Gastrocnemius medialis (tissue), 4 donors: ENCODE measurements around the gene TMEM8B. TPM values are rescaled to one million over a fixed set of nuclear protein-coding genes. Genes with fewer than 3 reads are reported as not detected.

ENCODE experiments used
- ATAC-seq, 2 donors: fragments of 150-250 bp; one replicate each; pipeline ENCODE4 v1.9.1; 2016
- DNase-seq, 2 donors: peaks; one replicate each; pipeline ENCODE4 v3.0.0-alpha.2; 2019
- H3K27ac ChIP-seq, 4 donors: fragments of 200-600 bp; sonication (generic); 1 replicate in 1 of 4; 2 replicates in 3 of 4; pipeline ENCODE4 v1.5.1; 2016 to 2018; ENCODE audit warnings: mild to moderate bottlenecking in 2 of 4, moderate library complexity in 1 of 4
- H3K27me3 ChIP-seq, 3 donors: fragments of 200-600 bp; sonication (generic) in 2 of 3; 1 replicate in 1 of 3; 2 replicates in 2 of 3; pipeline versions ENCODE4 v1.5.1 to v1.6.0; 2016 to 2019; ENCODE audit warnings: mild to moderate bottlenecking in 1 of 3, moderate library complexity in 1 of 3
- H3K36me3 ChIP-seq, 2 donors: fragments of 200-600 bp; sonication (generic) in 1 of 2; one replicate each; pipeline ENCODE4 v1.5.1; 2017 to 2018
- H3K4me1 ChIP-seq, 2 donors: fragments of 200-600 bp; sonication (generic) in 1 of 2; one replicate each; pipeline ENCODE4 v1.5.1; 2016 to 2017; ENCODE audit warnings: mild to moderate bottlenecking in 2 of 2
- H3K4me3 ChIP-seq, 4 donors: fragments of 200-600 bp; sonication (generic) in 3 of 4; 1 replicate in 1 of 4; 2 replicates in 3 of 4; pipeline ENCODE4 v1.5.1; 2016 to 2019; ENCODE audit warnings: mild to moderate bottlenecking in 2 of 4
- H3K9me3 ChIP-seq, 3 donors: fragments of 200-600 bp; sonication (generic) in 2 of 3; 1 replicate in 1 of 3; 2 replicates in 2 of 3; pipeline ENCODE4 v1.5.1; 2016 to 2019
- POLR2A ChIP-seq, 2 donors: fragments of 450-650 bp; IDR thresholded peaks; one replicate each; pipeline ENCODE4 v1.6.1; 2017; ENCODE audit warnings: antibody characterized with exemption in 2 of 2, mild to moderate bottlenecking in 2 of 2, moderate library complexity in 2 of 2
- in situ Hi-C, 4 donors: fragments of 200-750 bp; cut with MboI; loops; one replicate each; pipeline versions ENCODE4 v1.15.0 to v1.8.0; 2017; ENCODE audit warnings: low sequenced_read_pairs in 4 of 4
- intact Hi-C: fragments of 100-400 bp; cut with DNase I; formaldehyde crosslinking; loops from one replicate; pipeline ENCODE4 v1.15.1; 2023; ENCODE audit warnings: low total_unique reads
- total RNA-seq, 4 donors: library from RNA; depleted of rRNA; stranded (reverse); fragments of >200 nt; gene quantifications; one replicate each; pipeline versions ENCODE4 v1.1.0 to v1.2.3, GENCODE V29; 2016
- TF ChIP-seq, protein P1 (sequence below), 5 experiments: fragments of 450-650 bp in 3 of 5; fragments of 200-600 bp in 2 of 5; sonication (generic) in 2 of 5; IDR thresholded peaks in 4 of 5; conservative IDR thresholded peaks in 1 of 5; 1 replicate in 4 of 5; 2 replicates in 1 of 5; pipeline ENCODE4 v1.5.1; 2016 to 2019; ENCODE audit warnings: antibody characterized with exemption in 5 of 5, mild to moderate bottlenecking in 3 of 5, moderate library complexity in 3 of 5

The TMEM8B gene
- total RNA-seq, 4 donors from 2014 or later: 1.9 to 6.4 (median 6.1) TPM

- Histone ChIP-seq H3K4me3 (no peak overlapping the region), H3K4me1 (peaks cover 12 to 13% of the 10 kb centered on the region in 2 donors), H3K36me3 (peaks cover 0 to 7% of the 10 kb centered on the region in 2 donors), H3K9me3 (no peaks in the 10 kb centered on the region), H3K27me3 (no peaks in the 10 kb centered on the region), H3K27ac (no peak overlapping the region)
- in situ Hi-C loops (no loop called here), intact Hi-C loops (no loop called here)
- TF ChIP-seq, protein P1, sequence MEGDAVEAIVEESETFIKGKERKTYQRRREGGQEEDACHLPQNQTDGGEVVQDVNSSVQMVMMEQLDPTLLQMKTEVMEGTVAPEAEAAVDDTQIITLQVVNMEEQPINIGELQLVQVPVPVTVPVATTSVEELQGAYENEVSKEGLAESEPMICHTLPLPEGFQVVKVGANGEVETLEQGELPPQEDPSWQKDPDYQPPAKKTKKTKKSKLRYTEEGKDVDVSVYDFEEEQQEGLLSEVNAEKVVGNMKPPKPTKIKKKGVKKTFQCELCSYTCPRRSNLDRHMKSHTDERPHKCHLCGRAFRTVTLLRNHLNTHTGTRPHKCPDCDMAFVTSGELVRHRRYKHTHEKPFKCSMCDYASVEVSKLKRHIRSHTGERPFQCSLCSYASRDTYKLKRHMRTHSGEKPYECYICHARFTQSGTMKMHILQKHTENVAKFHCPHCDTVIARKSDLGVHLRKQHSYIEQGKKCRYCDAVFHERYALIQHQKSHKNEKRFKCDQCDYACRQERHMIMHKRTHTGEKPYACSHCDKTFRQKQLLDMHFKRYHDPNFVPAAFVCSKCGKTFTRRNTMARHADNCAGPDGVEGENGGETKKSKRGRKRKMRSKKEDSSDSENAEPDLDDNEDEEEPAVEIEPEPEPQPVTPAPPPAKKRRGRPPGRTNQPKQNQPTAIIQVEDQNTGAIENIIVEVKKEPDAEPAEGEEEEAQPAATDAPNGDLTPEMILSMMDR (IDR thresholded peaks at IDR 0.05 in 4 of 5, conservative IDR thresholded peaks at IDR 0.05 in 1 of 5): no peak
- no peak for TF ChIP-seq POLR2A (IDR thresholded peaks at IDR 0.05)
- no peak for ATAC-seq
- no peak for DNase-seq
These were observed 23.3 kb downstream of the TMEM8B start for GRCh38 chr9:35852267-35852815.

DNA sequence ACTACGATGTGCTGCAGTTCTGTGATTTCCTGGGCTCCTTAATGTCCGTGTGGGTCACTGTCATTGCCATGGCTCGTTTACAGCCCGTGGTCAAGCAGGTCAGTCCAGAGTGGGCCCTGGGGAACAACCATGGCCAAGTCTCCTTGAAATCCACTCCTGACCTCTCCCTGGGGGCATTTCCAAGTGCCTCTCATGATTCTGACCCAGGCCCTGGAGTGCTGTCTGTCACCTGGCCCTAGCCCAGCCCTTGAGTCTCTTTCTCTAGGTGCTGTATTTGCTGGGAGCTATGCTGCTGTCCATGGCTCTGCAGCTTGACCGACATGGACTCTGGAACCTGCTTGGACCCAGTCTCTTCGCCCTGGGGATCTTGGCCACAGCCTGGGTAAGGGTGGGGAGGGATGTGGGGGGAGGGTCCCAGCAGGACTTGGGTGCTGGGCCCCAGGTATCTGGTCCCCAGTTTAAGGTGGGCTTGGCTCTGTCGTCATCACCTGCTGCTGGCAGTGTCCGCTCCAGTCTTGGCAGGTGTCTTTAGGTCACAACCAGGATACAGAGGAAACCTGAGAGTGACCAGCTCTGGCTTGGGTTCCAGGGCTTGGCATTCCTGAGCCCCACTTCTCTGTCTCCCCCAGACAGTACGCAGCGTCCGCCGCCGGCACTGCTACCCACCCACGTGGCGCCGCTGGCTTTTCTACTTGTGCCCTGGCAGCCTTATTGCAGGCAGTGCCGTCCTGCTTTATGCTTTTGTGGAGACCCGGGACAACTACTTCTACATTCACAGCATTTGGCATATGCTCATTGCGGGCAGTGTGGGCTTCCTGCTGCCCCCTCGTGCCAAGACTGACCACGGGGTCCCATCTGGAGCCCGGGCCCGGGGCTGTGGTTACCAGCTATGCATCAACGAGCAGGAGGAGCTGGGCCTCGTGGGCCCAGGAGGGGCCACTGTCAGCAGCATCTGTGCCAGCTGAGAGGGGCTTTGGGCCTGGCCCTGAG lies 24.1 kb downstream of the TMEM8B start:
- in situ Hi-C loops (no loop called here), intact Hi-C loops (no loop called here)
- H3K4me1 ChIP-seq: peaks cover 4 to 5% of the 10 kb centered on the region in 2 donors
- H3K9me3 ChIP-seq: no peaks in the 10 kb centered on the region
- peaks cover 0 to 7% of the 10 kb centered on the region in 2 donors for H3K36me3 ChIP-seq
- TF ChIP-seq POLR2A (IDR thresholded peaks at IDR 0.05): no peak
- TF ChIP-seq, protein P1 (IDR thresholded peaks at IDR 0.05 in 4 of 5, conservative IDR thresholded peaks at IDR 0.05 in 1 of 5): no peak
- H3K4me3 ChIP-seq: no peak overlapping the region
- no peaks in the 10 kb centered on the region for H3K27me3 ChIP-seq
- ATAC-seq (no peak), DNase-seq (no peak)
- H3K27ac ChIP-seq: no peak overlapping the region

DNA sequence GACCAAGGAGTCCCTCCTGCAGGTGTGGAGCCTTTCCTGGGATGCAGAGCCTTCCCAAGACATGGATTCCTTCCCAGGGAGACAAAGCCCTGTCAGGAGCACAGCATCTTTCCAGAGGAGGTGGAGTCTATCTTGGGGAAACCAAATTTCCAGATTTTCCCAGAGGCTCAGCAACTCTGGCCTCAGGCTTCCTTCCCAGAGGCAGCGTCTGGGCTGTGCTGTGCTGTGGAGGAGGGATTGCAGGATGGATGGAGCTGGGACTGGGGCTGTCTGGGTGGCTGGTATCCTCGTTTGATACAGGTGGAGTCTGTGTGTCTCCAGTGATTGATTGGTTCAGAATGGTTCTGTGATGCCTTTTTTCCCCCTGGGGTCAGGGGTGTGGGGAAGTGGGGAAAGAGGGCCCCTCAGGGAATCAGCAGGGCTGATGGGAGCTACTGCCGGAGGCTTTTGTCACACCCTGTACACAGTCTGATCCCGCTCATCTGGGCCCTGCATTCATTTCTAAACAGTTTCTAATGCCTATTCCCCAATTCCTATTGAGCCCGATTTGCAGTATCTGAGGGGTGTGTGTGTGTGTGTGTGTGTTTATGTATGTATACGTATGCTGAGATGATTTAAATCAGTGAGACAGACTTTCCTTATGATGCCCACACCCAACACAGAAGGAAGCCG lies 25.2 kb downstream of the TMEM8B start:
- no peak overlapping the region for H3K27ac ChIP-seq
- no peaks in the 10 kb centered on the region for H3K9me3 ChIP-seq
- in situ Hi-C loops (no loop called here), intact Hi-C loops (no loop called here)
- TF ChIP-seq POLR2A (IDR thresholded peaks at IDR 0.05): no peak
- TF ChIP-seq, protein P1 (IDR thresholded peaks at IDR 0.05 in 4 of 5, conservative IDR thresholded peaks at IDR 0.05 in 1 of 5): no peak
- no peak for DNase-seq
- peaks cover 0 to 7% of the 10 kb centered on the region in 2 donors for H3K36me3 ChIP-seq
- H3K27me3 ChIP-seq: no peaks in the 10 kb centered on the region
- no peaks in the 10 kb centered on the region for H3K4me1 ChIP-seq
- no peak for ATAC-seq
- H3K4me3 ChIP-seq: no peak overlapping the region

GRCh38 chr9:35856206-35856605 lies 27.2 kb downstream of the TMEM8B start:
- H3K9me3 ChIP-seq: no peaks in the 10 kb centered on the region
- H3K27me3 ChIP-seq: no peaks in the 10 kb centered on the region
- H3K4me1 ChIP-seq: no peaks in the 10 kb centered on the region
- in situ Hi-C loops (no loop called here), intact Hi-C loops (no loop called here)
- H3K36me3 ChIP-seq: peaks cover 0 to 7% of the 10 kb centered on the region in 2 donors
- no peak overlapping the region for H3K4me3 ChIP-seq
- H3K27ac ChIP-seq: no peak overlapping the region
- TF ChIP-seq POLR2A (IDR thresholded peaks at IDR 0.05): no peak
- TF ChIP-seq, protein P1 (IDR thresholded peaks at IDR 0.05 in 4 of 5, conservative IDR thresholded peaks at IDR 0.05 in 1 of 5): no peak
- DNase-seq (no peak), ATAC-seq (no peak)
